HG03025 (cell line): ENCODE data around the gene SEMG2.
A peak's percentile ranks its signal among the peaks of the same experiment; 100 is the strongest.

ENCODE experiments used
- ATAC-seq: cut with Tn5 transposase; IDR thresholded peaks from one replicate; pipeline ENCODE4 v1.9.1; 2021; ENCODE audit warnings: mild to moderate bottlenecking, moderate library complexity; ENCODE audit not compliant: unreplicated experiment, low FRiP score

SEMG2 gene

DNA sequence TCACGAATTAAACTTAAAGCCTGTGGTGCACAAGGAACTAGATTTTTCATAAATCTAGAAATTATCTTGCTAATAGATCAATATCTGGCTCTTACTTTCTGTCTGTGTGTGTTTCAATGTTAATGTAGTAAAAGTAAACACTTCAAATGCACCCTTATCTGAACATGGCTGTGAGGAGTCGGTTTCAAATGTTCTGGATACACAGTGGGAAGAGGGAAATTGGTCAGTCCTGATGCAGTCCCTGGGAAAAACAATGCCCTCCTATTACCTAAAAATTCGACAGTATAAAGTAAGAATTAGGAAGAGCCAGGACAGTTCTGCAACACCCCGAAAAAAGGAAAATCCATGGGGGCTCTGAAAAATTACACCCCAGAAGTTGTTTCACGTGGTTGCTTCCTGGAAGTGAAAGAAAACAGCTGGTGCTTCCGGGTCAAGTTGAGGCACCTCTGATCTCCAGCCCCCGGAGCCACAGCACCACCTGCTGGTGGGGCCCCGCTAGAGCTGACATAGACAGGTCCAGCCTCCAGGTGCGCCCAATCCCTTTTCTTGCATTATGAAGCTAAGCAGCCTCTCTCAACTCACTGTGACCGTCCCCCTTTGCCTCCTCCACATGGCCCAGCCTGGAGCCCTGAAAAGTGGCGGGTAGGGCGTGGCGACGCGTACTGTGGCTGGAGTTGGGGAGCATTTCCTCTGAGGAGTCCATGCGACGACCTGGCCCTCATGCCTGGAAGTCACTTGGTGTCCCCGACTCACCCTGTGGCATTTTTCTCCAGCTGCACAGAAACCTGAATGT, 8.3 kb downstream of the SEMG2 start:
- no peak for ATAC-seq

DNA sequence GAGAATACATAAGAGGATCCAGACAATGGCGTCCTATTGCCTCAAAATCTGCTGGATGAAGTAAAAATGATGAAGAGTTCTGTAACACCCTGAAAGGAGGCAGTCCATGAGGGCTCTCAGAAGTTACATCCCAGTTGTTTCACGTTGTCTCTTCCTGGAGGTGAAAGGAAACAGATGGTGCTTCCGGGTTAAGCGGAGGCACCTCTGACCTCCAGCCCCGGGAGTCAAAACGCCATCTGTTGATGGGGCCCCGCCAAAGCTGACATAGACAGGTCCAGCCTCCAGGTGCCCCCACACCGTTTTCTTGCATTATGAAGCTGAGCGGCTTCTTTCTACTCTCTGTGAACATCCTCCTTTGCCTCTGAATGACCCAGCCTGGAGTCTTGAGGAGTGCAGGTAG, 9.5 kb downstream of the SEMG2 start:
- no peak for ATAC-seq

DNA sequence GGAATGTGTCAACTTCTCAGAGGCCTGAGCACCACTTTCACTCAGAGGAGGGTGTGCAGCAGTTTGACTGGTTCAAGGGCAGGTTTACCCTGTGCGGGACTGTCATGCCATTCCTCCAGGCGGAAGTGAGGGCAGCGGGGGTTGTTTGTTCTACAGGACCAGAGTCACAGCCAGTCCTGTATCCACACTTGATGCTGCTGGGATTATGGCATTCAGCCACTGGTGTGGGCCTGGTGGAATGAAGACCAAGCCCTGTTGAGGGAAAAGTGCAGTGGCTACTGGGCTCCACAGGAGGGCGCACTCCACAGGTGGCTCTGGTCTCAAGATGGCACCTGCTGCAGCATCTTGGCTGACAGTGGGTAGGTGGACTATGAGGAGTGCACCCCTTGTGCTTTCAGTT, 14.8 kb downstream of the SEMG2 start:
- no peak for ATAC-seq

DNA sequence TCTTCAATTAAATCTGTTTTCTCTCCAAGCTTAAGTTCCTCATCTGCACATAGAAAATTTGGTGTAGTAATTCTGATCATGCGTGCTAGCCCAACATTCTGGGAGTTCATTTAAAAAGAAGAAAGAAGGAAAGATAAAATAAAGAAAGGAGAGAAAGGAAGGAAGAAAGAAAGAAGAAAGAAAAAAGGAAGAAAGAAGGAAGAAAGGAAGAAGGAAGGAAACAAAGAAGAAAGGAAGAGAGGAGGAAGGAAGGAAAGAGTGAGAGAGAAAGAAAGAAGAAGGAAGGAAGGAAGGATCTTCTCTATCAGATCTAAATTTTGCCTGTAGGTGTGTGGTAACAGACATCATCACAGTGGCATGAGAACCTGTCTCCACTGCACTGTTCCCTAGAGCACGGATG, 17.0 kb downstream of the SEMG2 start:
- ATAC-seq: no peak

DNA sequence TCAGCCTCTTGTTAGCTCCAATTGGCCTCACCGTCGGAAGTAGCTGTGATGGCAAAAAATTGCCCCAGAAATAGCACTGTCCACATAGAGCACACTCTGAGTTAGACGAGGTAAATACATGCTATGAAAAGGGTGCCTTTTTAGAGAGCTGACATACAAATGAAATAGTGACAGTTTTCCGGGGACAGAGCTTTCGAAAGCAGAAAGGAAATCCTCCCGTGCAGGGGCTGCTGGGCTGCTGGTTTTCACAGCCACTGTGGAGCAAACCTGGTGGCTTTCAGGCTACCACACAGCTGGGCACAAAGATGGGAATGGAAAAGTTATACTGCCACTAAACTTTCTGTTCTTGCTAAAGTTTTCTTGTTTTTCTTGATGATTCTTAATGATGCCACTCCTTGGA, 24.9 kb downstream of the SEMG2 start:
- no peak for ATAC-seq

DNA sequence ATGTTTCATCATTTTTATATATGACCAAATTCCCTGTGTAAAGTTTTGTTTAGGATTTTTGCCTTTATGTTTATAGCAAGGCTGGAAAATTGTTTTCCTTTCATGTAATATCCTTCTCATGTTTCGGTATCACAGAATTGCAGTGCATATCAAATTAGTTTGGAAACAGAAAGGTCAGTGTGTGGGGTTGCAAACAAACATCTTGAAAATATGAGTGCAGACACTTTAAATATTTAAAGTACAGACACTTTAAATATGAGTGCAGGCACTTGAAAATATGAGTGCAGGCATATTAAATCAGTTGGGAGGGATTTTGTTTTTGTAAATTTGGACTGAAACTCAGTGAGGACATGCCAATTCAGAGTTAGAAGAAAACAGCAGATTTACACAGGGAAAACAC, 26.7 kb downstream of the SEMG2 start:
- ATAC-seq: no peak

DNA sequence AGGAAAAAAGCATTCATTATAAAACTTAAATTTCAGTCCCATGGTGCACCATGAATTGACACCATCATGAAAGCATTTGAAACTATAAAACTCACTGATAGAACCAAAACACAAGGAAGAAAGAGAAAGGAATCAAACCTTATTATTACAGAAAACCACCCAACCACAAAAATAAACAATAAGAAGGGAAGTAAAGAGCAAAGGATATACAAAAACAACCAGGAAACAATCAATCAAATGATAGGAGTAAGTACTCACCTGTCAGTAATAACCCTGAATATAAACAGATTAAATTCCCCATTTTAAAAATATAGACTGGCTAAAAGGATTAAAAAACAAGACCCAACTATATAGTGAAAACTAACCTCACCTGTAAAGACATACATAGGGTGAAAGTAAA, 27.4 kb downstream of the SEMG2 start:
- ATAC-seq: no peak

DNA sequence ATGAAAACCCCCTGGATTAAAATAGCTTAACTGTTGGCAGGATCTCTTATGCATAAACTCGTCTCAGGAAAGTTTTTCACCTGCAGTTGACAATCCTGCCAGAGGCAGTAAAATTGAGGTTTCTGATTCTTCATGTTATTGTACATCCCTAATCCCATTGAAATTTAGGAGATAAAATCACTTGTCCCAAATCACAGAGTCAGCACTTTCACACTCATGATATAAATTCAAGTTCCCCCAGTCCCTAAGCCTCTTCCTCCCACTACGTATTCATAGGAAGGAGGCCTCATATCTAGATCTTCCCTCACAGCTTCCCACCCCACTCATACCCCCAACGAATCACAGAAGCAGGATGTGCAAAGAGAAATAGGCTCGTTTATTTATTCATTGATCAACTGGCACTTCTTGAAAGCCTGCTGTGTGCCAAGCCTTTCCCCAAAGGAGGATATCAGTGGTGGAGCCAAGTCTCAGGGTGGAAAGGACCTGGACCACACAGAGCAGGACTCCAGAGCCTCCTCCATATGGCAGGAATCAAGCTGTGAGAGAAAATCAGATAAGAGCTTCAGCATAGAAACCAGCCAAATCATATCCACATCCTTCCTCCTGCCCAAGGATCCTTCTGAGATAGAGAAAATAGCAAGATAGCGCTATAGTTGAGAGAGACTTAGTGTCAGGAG, 30.8 kb downstream of the SEMG2 start:
- ATAC-seq: no peak

DNA sequence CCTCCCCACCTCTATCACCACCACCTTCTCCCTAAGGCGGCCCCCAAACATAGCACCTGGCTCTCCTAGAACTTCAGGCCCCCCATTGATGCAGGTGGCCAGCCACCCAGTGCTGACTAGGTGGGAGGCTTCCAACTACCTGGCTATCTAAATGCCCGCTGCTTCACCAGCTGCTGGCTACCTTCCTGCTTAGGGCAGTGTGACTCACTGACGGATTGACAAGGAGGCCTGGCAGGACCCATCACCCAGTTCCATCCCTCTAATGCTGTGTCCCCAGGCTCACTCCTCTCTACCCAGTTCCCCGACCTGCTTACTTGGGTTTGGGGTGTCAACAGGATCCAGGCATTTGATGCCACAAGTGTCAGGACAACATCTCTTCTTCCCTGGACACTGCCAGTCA, 32.1 kb downstream of the SEMG2 start:
- ATAC-seq: no peak

DNA sequence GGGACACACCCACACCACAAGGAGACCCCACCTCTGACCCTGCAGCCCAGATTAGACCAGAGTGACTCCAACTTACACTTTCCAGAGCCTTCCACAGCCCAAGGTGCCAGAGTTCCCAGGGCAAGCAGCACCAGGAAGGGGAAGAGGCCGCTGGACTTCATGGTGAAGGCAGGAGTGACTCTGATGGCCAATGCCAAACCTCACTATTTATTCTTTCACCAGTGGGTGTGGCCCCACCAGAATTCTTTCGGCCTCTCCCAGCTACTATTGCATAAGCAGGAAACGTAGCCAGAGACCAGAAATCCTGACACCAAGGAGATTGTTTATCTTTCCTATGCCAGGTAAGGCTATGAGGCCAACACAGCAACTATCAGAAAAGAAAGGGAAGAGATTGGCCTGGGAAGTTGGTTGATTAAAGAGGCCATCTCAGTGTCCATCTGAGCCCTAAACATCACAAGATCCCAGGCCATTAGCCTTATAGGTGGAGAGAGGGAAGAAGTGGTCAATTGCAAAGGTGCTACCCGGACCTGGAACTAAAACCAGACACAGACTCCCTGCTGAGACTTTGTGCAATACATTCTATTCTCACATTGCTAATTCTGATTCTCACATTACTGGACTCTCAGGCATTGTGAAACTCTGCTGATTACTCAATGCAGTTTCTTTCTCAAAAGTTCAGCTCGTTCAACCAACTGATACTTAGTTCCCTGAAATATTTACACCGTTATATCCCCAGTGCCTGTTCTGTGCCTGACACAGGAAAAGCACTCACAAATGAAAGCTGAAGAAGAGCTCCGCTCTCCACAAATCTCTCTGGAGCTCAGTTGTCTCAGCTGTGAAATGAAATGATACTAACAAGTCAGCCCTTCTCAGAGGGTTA, 33.5 kb downstream of the SEMG2 start, which contains the start of gene SLPI:
Gene SLPI, minus strand, starts transcription at position 182 of the 880 bp plus-strand sequence. Its CDS starts 21 bp downstream, at position 161.
- ATAC-seq: peak; percentile 49

DNA sequence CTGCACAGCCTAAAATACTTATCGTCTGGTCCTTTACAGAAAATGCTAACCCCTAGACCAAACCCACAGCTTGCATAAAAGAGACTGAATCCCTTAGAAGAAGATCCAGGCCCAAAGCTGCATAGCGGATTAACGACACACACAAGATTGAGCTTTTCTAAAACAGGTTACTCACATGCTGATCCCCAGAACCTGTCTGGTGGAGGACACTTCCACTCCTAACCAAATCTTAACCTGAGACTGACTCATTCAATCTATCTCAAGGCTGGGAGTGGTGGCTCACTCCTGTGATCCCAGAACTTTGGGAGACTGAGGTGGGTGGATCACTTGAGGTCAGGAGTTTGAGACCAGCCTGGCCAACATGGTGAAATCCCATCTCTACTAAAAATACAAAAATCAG, 36.0 kb downstream of the SEMG2 start:
- ATAC-seq: no peak

DNA sequence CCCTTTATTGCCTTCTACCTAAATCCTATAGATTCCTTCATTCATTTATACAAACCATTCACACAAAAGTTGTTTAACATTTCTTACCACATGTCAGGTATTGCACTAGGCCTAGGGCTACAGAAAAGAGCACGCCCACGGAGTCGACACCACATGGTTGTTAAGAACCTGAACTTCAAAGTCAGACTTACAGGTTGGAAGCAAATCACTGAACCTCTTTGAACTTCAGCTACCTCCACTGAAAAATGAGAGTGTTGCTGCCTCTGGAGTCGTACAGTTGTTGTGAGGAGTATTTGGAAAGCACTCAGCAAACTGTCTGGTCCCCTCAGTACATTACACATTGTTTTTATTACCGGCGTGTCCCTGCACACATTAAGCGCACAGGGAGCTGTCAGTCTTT, 36.5 kb downstream of the SEMG2 start:
- no peak for ATAC-seq

DNA sequence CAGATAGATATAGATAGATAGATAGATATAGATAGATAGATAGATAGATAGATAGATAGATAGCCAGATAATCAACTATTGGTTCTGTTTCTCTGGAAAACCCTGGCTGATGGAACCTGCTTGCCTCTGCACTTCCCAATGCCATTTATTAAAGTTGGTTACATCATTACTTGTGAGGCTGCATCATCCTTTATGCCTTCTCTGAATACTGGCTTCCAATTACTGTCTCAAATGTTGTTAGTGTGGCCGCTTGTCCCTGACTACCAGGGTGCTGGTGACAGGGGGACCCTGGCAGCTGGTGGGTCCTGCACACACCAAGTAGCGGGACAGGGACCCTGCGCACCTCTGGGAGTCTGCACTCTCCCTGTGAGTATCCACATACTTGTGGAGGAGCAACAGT, 37.1 kb downstream of the SEMG2 start:
- no peak for ATAC-seq

DNA sequence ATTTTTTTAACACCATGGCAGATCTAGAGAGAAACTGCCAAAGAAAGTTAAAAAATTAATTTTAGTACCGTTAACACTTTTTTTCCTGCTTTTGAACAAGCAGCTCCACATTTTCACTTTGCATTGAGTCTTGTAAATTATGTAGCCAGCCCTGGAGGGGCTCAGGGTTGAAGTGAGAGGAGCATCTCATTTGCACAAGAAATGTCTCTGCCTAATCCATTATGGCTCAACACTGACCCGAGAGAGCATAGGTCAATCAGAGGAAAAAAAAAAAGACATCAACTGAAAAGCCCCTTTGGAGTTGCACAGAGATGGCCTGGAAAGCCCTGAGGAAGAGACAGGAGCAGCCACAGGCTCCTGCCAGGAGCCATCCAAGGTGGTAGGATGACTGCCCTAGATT, 37.5 kb downstream of the SEMG2 start:
- ATAC-seq: no peak

DNA sequence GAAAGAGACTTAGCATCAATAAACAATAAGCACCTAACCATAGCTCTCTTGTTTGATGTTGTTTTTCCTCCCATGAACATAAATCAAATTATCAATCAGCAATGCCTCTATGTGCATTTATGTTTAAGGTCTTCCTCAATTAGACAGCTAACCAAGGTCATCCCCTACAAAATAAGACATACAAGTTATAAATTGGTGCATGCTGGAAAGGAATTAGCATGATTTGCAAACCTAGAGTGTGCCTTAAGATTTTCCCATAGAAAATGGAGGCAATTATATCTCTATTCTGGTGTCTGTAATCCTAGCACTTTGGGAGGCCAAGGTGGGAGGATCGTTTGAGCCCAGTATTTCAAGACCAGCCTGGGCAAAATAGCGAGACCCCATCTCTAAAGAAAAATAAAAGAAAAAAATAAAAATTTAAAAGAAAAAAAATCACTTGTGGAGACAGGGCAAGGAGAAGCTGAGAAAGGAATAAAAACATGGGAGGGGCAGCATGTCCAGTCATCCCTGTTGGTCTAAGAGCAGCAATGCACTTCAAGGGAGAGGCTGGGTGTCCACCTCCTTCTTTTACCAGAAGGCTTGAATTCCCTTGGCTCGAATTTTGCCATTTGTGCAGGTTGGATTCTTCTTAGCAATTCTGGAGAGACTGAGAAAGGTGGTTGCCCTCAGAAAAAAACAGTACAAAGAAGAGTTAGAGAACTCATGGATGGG, 42.5 kb downstream of the SEMG2 start:
- ATAC-seq: no peak

DNA sequence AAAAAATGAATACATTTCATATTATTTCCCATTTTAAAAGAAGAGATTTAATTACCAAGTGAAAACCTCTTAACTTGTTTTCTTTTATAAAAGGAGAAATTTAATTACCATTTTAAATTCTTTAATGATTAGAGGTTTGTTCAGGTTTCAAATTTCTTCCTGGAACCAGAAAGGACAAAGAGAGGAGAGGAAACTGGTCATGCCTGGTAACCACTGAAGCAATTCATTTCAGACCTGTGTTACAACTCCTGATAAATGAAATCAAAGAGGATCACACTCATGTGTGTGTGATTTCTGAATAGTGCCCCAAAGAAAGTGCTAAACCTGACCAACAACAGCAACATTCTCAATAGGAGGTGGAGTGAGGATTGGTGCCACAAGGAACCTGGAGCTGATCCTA, 45.8 kb downstream of the SEMG2 start:
- no peak for ATAC-seq

DNA sequence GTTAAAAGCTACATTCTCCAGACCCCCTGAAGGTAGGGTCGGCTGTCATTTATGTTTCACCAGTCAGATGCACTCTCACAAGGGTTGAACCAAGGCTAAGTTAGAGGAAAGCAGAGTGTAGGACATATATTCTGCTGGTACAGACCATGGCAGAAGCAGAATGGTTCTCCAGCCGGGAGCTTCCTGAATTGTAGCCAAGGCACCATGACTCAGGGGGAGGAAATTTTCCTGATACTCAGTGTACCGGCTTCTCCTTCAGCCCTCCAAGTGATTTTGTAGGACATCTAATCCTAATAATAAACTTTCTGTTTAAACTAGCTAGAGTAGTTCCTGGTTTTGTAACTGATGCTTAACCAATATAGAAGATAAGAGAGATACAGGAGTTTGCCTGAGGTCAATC, 47.4 kb downstream of the SEMG2 start:
- ATAC-seq: no peak

DNA sequence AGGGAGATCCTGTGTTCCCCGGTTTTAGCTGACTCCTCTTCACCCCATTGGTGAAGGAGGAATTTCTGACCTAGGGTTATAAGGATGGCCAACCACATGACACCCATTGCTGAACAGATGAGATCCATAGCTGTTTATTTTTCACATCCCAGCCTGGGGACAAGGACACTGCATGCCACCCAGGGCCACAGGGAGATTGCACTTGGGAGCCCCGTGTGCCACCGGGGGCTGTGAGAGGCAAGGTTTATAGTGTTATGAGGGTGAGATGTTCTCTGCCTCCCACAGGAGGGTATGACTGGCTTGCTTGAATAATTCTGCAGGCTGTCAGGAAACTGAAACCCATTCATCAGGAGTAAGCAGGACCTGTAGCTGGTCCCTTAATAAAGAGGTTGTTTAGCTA, 47.9 kb downstream of the SEMG2 start:
- ATAC-seq: no peak

DNA sequence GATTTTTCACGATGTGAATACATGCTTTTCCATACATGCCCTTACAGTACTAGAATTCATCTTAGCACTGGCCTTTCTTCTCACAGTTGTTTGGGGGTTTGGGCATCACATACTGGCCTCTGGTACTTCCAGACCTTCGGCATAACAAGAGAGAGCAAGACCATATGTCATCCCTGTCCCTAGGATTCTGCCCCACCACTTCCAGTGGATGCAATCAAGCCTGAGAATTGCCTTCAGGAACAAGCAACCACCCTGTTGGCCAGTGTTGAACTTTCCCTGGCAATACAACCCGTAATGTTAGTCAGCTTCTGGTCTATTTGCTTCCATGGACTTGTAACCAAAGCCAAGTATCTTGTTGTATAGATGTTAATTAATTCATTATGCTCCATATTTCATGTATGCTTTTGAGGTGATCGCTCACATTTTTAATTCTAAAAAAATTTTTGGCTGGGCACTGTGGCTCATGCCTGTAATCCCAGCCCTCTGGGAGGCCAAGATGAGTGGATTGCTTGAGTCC, 48.6 kb downstream of the SEMG2 start:
- ATAC-seq: no peak
